NT2/D1 (cell line): ENCODE results near the gene USP12.

Source experiments
- SUZ12 ChIP-seq: IDR thresholded peaks from 2 replicates; pipeline ENCODE4 v1.6.1; 2011; ENCODE audit not compliant: insufficient read length, insufficient read depth; ENCODE audit errors: extremely low read depth
- YY1 ChIP-seq: IDR thresholded peaks from 2 replicates; pipeline ENCODE4 v1.6.1; 2011; ENCODE audit not compliant: insufficient read length, insufficient read depth
- ZNF274 ChIP-seq: IDR thresholded peaks from 2 replicates; pipeline ENCODE4 v1.6.1; 2011; ENCODE audit warnings: mild to moderate bottlenecking, low read depth, low read length

GRCh38 chr13:27052551-27053208 lies 118.9 kb downstream of the USP12 start:
- TF ChIP-seq YY1 (no peak), ZNF274 (no peak), SUZ12 (no peak)
